Activated T-helper 1 cell treated with Interleukin-2 at 50 U/mL for 16 hours (primary cell): ENCODE measurements around the gene RFESD.
"Not testable (repeated sequence)": the region's sequence is repeated elsewhere in the genome, so short reads cannot be mapped to it uniquely, and the experiment has no call there.

ENCODE experiments used
- DNase-seq: peaks from one replicate; pipeline ENCODE4 v3.0.0-alpha.2; 2020; ENCODE audit warnings: low read depth

RFESD gene

GRCh38 chr5:95667061-95667618 is 20.6 kb downstream of the RFESD start:
- no peak for DNase-seq

- DNase-seq: no peak
Observed at GRCh38 chr5:95667678-95668077, 21.1 kb downstream of the RFESD start.

- DNase-seq: no peak
Observed at GRCh38 chr5:95668216-95668615, 21.6 kb downstream of the RFESD start.

- DNase-seq: no peak
Observed at GRCh38 chr5:95668728-95669127, 22.2 kb downstream of the RFESD start.

- DNase-seq: no peak
Observed at GRCh38 chr5:95669540-95669939, 23.0 kb downstream of the RFESD start.

GRCh38 chr5:95669985-95670384 is 23.4 kb downstream of the RFESD start:
- DNase-seq: no peak

- no peak for DNase-seq
Observed at GRCh38 chr5:95670568-95670967, 24.0 kb downstream of the RFESD start.

GRCh38 chr5:95671826-95672225 is 25.2 kb downstream of the RFESD start:
- DNase-seq: no peak

GRCh38 chr5:95672641-95673040 is 26.1 kb downstream of the RFESD start:
- DNase-seq: no peak

GRCh38 chr5:95673081-95673480 is 26.5 kb downstream of the RFESD start:
- no peak for DNase-seq

GRCh38 chr5:95682891-95683290 is 36.3 kb downstream of the RFESD start, which contains the start of gene SPATA9:
Gene SPATA9 (minus strand): TSS chr5:95682991. CDS start chr5:95682854, 137 bp downstream.
- no peak for DNase-seq

GRCh38 chr5:95684361-95684760 is 37.8 kb downstream of the RFESD start:
- DNase-seq: no peak

GRCh38 chr5:95686651-95687050 is 40.1 kb downstream of the RFESD start:
- DNase-seq: no peak

- no peak for DNase-seq
Observed at GRCh38 chr5:95689680-95690079, 43.1 kb downstream of the RFESD start.

GRCh38 chr5:95690333-95690732 is 43.8 kb downstream of the RFESD start:
- no peak for DNase-seq

- DNase-seq: no peak
Observed at GRCh38 chr5:95697781-95698681, 51.5 kb downstream of the RFESD start.

GRCh38 chr5:95699337-95699736 is 52.8 kb downstream of the RFESD start:
- no peak for DNase-seq

- no peak for DNase-seq
Observed at GRCh38 chr5:95701074-95701473, 54.5 kb downstream of the RFESD start.

GRCh38 chr5:95704150-95704549 is 57.6 kb downstream of the RFESD start:
- DNase-seq: no peak

- DNase-seq: not testable (repeated sequence)
Observed at GRCh38 chr5:95706196-95706595, 59.6 kb downstream of the RFESD start.

- DNase-seq: no peak
Observed at GRCh38 chr5:95707055-95707454, 60.5 kb downstream of the RFESD start.
